Activated CD4-positive, alpha-beta memory T cell treated with anti-CD3 and anti-CD28 coated beads, Interleukin-2, amount 10 ng/mL, durations not matched to agents 7 days and 5 days (primary cell): ENCODE data around the gene GAB2. TPM values are rescaled to one million over a fixed set of nuclear protein-coding genes. Genes with fewer than 3 reads are reported as not detected.

Source experiments
- CTCF ChIA-PET: fragments of 350-600 bp; sonication (Branson Sonifier 250); formaldehyde crosslinking; loops from one replicate; lab custom pipeline; 2021; ENCODE audit warnings: antibody characterized with exemption, inconsistent platforms; lab: Charles Lee
- POLR2A ChIA-PET: fragments of 350-600 bp; sonication (Branson Sonifier 250); formaldehyde crosslinking; loops from one replicate; lab custom pipeline; 2021; ENCODE audit warnings: antibody characterized with exemption; lab: Charles Lee
- DNase-seq: peaks from one replicate; pipeline ENCODE4 v3.0.0-alpha.2; 2020
- H3K27ac Mint-ChIP-seq: one replicate; pipeline ENCODE4 v1.8.0; 2021; ENCODE audit warnings: mild to moderate bottlenecking, mixed read lengths
- H3K27me3 Mint-ChIP-seq: one replicate; pipeline ENCODE4 v1.8.0; 2021; ENCODE audit warnings: mixed read lengths
- H3K36me3 Mint-ChIP-seq: one replicate; pipeline ENCODE4 v1.8.0; 2021; ENCODE audit warnings: low read depth, mixed read lengths
- H3K4me1 Mint-ChIP-seq: one replicate; pipeline ENCODE4 v1.8.0; 2021; ENCODE audit warnings: mixed read lengths
- H3K4me3 Mint-ChIP-seq: one replicate; pipeline ENCODE4 v1.8.0; 2021; ENCODE audit warnings: mild to moderate bottlenecking, mixed read lengths
- H3K9me3 Mint-ChIP-seq: one replicate; pipeline ENCODE4 v1.8.0; 2021; ENCODE audit warnings: mixed read lengths
- total RNA-seq, 2 experiments: library from RNA; stranded (reverse); gene quantifications; one replicate each; pipeline ENCODE4 v1.2.3, GENCODE V29; 2021

Gene GAB2
- total RNA-seq, 2 experiments from 2014 or later, result 51.8 to 55.8 TPM

GRCh38 chr11:78344676-78345075, 72.9 kb downstream of the GAB2 start:
- H3K27ac Mint-ChIP-seq, result no peak overlapping the region

GRCh38 chr11:78344094-78344493, 73.5 kb downstream of the GAB2 start:
- Mint-ChIP-seq H3K4me3 (no peak overlapping the region), H3K27me3 (no peaks in the 10 kb centered on the region), H3K9me3 (peaks cover 18% of the 10 kb centered on the region), H3K36me3 (peaks cover 58% of the 10 kb centered on the region), H3K4me1 (peaks cover 80% of the 10 kb centered on the region), H3K27ac (no peak overlapping the region)
- no peak for DNase-seq
- ChIA-PET POLR2A (interaction anchor here (0.9 to 1.5 kb wide), 2 partner anchors 34 to 52 kb away, joined by 3 read pairs; no protein-coding TSS in a partner anchor), CTCF (no interaction called here)

More at GRCh38 chr11:78344676-78345075, 72.9 kb downstream of the GAB2 start:
- Mint-ChIP-seq H3K9me3 (peaks cover 16% of the 10 kb centered on the region), H3K27me3 (no peaks in the 10 kb centered on the region), H3K36me3 (peaks cover 52% of the 10 kb centered on the region), H3K4me3 (no peak overlapping the region), H3K4me1 (peaks cover 79% of the 10 kb centered on the region)
- ChIA-PET CTCF (interaction anchor here (2.2 kb wide), 1 partner anchor 71 kb away, joined by 6 read pairs; no protein-coding TSS in a partner anchor), POLR2A (interaction anchor here (0.9 to 1.5 kb wide), 2 partner anchors 34 to 53 kb away, joined by 3 read pairs; no protein-coding TSS in a partner anchor)
- no peak for DNase-seq

GRCh38 chr11:78343303-78343702, 74.3 kb downstream of the GAB2 start:
- ChIA-PET POLR2A (interaction anchor here (1.5 kb wide), 1 partner anchor 51 kb away, joined by 3 read pairs; no protein-coding TSS in a partner anchor), CTCF (no interaction called here)
- peaks cover 80% of the 10 kb centered on the region for H3K4me1 Mint-ChIP-seq
- H3K9me3 Mint-ChIP-seq, result peaks cover 18% of the 10 kb centered on the region
- H3K36me3 Mint-ChIP-seq, result peaks cover 57% of the 10 kb centered on the region
- no peak for DNase-seq
- H3K4me3 Mint-ChIP-seq, result no peak overlapping the region
- H3K27ac Mint-ChIP-seq, result no peak overlapping the region
- H3K27me3 Mint-ChIP-seq, result no peaks in the 10 kb centered on the region

GRCh38 chr11:78341841-78342240, 75.8 kb downstream of the GAB2 start:
- Mint-ChIP-seq H3K36me3 (peaks cover 64% of the 10 kb centered on the region), H3K27ac (peak overlapping the region; percentile 27), H3K9me3 (peaks cover 17% of the 10 kb centered on the region), H3K4me1 (peaks cover 85% of the 10 kb centered on the region), H3K27me3 (no peaks in the 10 kb centered on the region), H3K4me3 (no peak overlapping the region)
- CTCF ChIA-PET, result no interaction called here
- POLR2A ChIA-PET, result interaction anchor here (3.0 kb wide), 1 partner anchor 50 kb away, joined by 34 read pairs; no protein-coding TSS in a partner anchor
- DNase-seq, result no peak

- no peaks in the 10 kb centered on the region for H3K27me3 Mint-ChIP-seq
- ChIA-PET POLR2A (interaction anchor here (0.6 to 3.3 kb wide), 14 partner anchors 8 to 201 kb away, joined by 3 to 34 read pairs (median 6); partner anchors contain the start of genes ALG8 and GAB2), CTCF (interaction anchor here (1.0 to 1.2 kb wide), 5 partner anchors 75 to 294 kb away, joined by 3 to 5 read pairs (median 4); partner anchors contain the start of gene GAB2)
- peaks cover 87% of the 10 kb centered on the region for H3K4me1 Mint-ChIP-seq
- no peak for DNase-seq
- peak overlapping the region; percentile 35 for H3K4me3 Mint-ChIP-seq
- peaks cover 67% of the 10 kb centered on the region for H3K36me3 Mint-ChIP-seq
- peaks cover 18% of the 10 kb centered on the region for H3K9me3 Mint-ChIP-seq
- peak overlapping the region; percentile 89 for H3K27ac Mint-ChIP-seq
These were observed 77.1 kb downstream of the GAB2 start for GRCh38 chr11:78340530-78340929.

- Mint-ChIP-seq H3K4me1 (peaks cover 88% of the 10 kb centered on the region), H3K4me3 (peak overlapping the region; percentile 35), H3K9me3 (peaks cover 23% of the 10 kb centered on the region), H3K27me3 (no peaks in the 10 kb centered on the region), H3K27ac (peak overlapping the region; percentile 89), H3K36me3 (peaks cover 73% of the 10 kb centered on the region)
- POLR2A ChIA-PET, result interaction anchor here (0.6 to 3.3 kb wide), 18 partner anchors 8 to 203 kb away, joined by 3 to 34 read pairs (median 6); partner anchors contain the start of genes ALG8 and GAB2
- no peak for DNase-seq
- CTCF ChIA-PET, result interaction anchor here (0.7 to 1.2 kb wide), 8 partner anchors 9 to 293 kb away, joined by 3 to 5 read pairs (median 4); partner anchors contain the start of gene GAB2
These were observed 77.7 kb downstream of the GAB2 start for GRCh38 chr11:78339945-78340344.

GRCh38 chr11:78339483-78339882, 78.1 kb downstream of the GAB2 start:
- CTCF ChIA-PET, result interaction anchor here (0.7 to 1.2 kb wide), 7 partner anchors 10 to 293 kb away, joined by 3 to 5 read pairs (median 3); partner anchors contain the start of gene GAB2
- H3K4me1 Mint-ChIP-seq, result peaks cover 89% of the 10 kb centered on the region
- peaks cover 78% of the 10 kb centered on the region for H3K36me3 Mint-ChIP-seq
- H3K4me3 Mint-ChIP-seq, result peak overlapping the region; percentile 35
- H3K9me3 Mint-ChIP-seq, result peaks cover 25% of the 10 kb centered on the region
- H3K27me3 Mint-ChIP-seq, result no peaks in the 10 kb centered on the region
- H3K27ac Mint-ChIP-seq, result peak overlapping the region; percentile 89
- no peak for DNase-seq
- POLR2A ChIA-PET, result interaction anchor here (0.6 to 3.3 kb wide), 17 partner anchors 7 to 204 kb away, joined by 3 to 34 read pairs (median 6); partner anchors contain the start of genes ALG8 and GAB2

- Mint-ChIP-seq H3K27me3 (no peaks in the 10 kb centered on the region), H3K27ac (peak overlapping the region; percentile 89), H3K9me3 (peaks cover 28% of the 10 kb centered on the region), H3K36me3 (peaks cover 75% of the 10 kb centered on the region), H3K4me3 (no peak overlapping the region), H3K4me1 (peaks cover 86% of the 10 kb centered on the region)
- POLR2A ChIA-PET, result interaction anchor here (1.1 to 3.3 kb wide), 6 partner anchors 11 to 80 kb away, joined by 3 to 34 read pairs (median 12); partner anchors contain the start of gene GAB2
- no peak for DNase-seq
- CTCF ChIA-PET, result no interaction called here
These were observed 78.9 kb downstream of the GAB2 start for GRCh38 chr11:78338702-78339101.

- ChIA-PET CTCF (no interaction called here), POLR2A (interaction anchor here (1.1 to 3.3 kb wide), 3 partner anchors 10 to 13 kb away, joined by 3 to 28 read pairs (median 6); no protein-coding TSS in a partner anchor)
- peak overlapping the region; percentile 89 for H3K27ac Mint-ChIP-seq
- H3K4me1 Mint-ChIP-seq, result peaks cover 88% of the 10 kb centered on the region
- peaks cover 28% of the 10 kb centered on the region for H3K9me3 Mint-ChIP-seq
- no peak for DNase-seq
- H3K4me3 Mint-ChIP-seq, result no peak overlapping the region
- peaks cover 75% of the 10 kb centered on the region for H3K36me3 Mint-ChIP-seq
- no peaks in the 10 kb centered on the region for H3K27me3 Mint-ChIP-seq
These were observed 79.5 kb downstream of the GAB2 start for GRCh38 chr11:78338138-78338537.

GRCh38 chr11:78337554-78337924, 80.1 kb downstream of the GAB2 start:
- peaks cover 73% of the 10 kb centered on the region for H3K36me3 Mint-ChIP-seq
- ChIA-PET POLR2A (interaction anchor here (1.1 to 1.3 kb wide), 2 partner anchors 11 to 12 kb away, joined by 3 to 6 read pairs; no protein-coding TSS in a partner anchor), CTCF (no interaction called here)
- peak overlapping the region; percentile 9 for H3K27ac Mint-ChIP-seq
- peaks cover 28% of the 10 kb centered on the region for H3K9me3 Mint-ChIP-seq
- peaks cover 87% of the 10 kb centered on the region for H3K4me1 Mint-ChIP-seq
- no peaks in the 10 kb centered on the region for H3K27me3 Mint-ChIP-seq
- no peak overlapping the region for H3K4me3 Mint-ChIP-seq
- DNase-seq, result no peak

- POLR2A ChIA-PET, result interaction anchor here (1.1 to 1.3 kb wide), 2 partner anchors 11 kb away, joined by 3 to 6 read pairs; no protein-coding TSS in a partner anchor
- Mint-ChIP-seq H3K4me3 (no peak overlapping the region), H3K36me3 (peaks cover 69% of the 10 kb centered on the region), H3K9me3 (peaks cover 27% of the 10 kb centered on the region), H3K27me3 (no peaks in the 10 kb centered on the region), H3K27ac (peak overlapping the region; percentile 9), H3K4me1 (peaks cover 90% of the 10 kb centered on the region)
- CTCF ChIA-PET, result interaction anchor here (0.7 kb wide), 1 partner anchor 48 kb away, joined by 4 read pairs; no protein-coding TSS in a partner anchor
- no peak for DNase-seq
These were observed 80.6 kb downstream of the GAB2 start for GRCh38 chr11:78336877-78337553.

- H3K9me3 Mint-ChIP-seq, result peaks cover 21% of the 10 kb centered on the region
- POLR2A ChIA-PET, result interaction anchor here (1.8 kb wide), 1 partner anchor 8 kb away, joined by 4 read pairs; no protein-coding TSS in a partner anchor
- peaks cover 84% of the 10 kb centered on the region for H3K4me1 Mint-ChIP-seq
- H3K27me3 Mint-ChIP-seq, result no peaks in the 10 kb centered on the region
- H3K4me3 Mint-ChIP-seq, result no peak overlapping the region
- no peak for DNase-seq
- H3K36me3 Mint-ChIP-seq, result peaks cover 57% of the 10 kb centered on the region
- H3K27ac Mint-ChIP-seq, result no peak overlapping the region
- CTCF ChIA-PET, result no interaction called here
These were observed 83.5 kb downstream of the GAB2 start for GRCh38 chr11:78334109-78334508.
